Effector memory CD8-positive, alpha-beta T cell (primary cell): ENCODE measurements around the gene GDA.
"Not testable (repeated sequence)": the region's sequence is repeated elsewhere in the genome, so short reads cannot be mapped to it uniquely, and the experiment has no call there.

ENCODE experiments used
- ATAC-seq: fragments of 150-1000 bp; cut with Tn5 transposase; replicated peaks from 2 replicates; pipeline ENCODE4 v1.10.0; 2021; ENCODE audit warnings: mild to moderate bottlenecking, moderate library complexity
- DNase-seq, 3 experiments: peaks; one replicate each; pipeline ENCODE4 v3.0.0; 2021
- H3K27ac Mint-ChIP-seq, 2 donors: one replicate each; pipeline ENCODE4 v1.8.0; 2022; ENCODE audit warnings: mild to moderate bottlenecking in 2 of 2, mixed read lengths in 2 of 2, moderate library complexity in 2 of 2
- H3K27me3 Mint-ChIP-seq, 2 donors: one replicate each; pipeline ENCODE4 v1.8.0; 2022; ENCODE audit warnings: mixed read lengths in 2 of 2
- H3K36me3 Mint-ChIP-seq: one replicate; pipeline ENCODE4 v1.8.0; 2022; ENCODE audit warnings: mild to moderate bottlenecking, moderate library complexity, mixed read lengths; ENCODE audit not compliant: insufficient read depth
- H3K4me1 Mint-ChIP-seq, 2 donors: one replicate each; pipeline ENCODE4 v1.8.0; 2022; ENCODE audit warnings: low read depth in 2 of 2, mixed read lengths in 2 of 2
- H3K4me3 Mint-ChIP-seq, 2 donors: one replicate each; pipeline ENCODE4 v1.8.0; 2022; ENCODE audit warnings: mild to moderate bottlenecking in 2 of 2, mixed read lengths in 2 of 2, moderate library complexity in 2 of 2
- H3K9me3 Mint-ChIP-seq, 2 donors: one replicate each; pipeline ENCODE4 v1.8.0; 2022; ENCODE audit warnings: mixed read lengths in 2 of 2

The GDA gene

DNA sequence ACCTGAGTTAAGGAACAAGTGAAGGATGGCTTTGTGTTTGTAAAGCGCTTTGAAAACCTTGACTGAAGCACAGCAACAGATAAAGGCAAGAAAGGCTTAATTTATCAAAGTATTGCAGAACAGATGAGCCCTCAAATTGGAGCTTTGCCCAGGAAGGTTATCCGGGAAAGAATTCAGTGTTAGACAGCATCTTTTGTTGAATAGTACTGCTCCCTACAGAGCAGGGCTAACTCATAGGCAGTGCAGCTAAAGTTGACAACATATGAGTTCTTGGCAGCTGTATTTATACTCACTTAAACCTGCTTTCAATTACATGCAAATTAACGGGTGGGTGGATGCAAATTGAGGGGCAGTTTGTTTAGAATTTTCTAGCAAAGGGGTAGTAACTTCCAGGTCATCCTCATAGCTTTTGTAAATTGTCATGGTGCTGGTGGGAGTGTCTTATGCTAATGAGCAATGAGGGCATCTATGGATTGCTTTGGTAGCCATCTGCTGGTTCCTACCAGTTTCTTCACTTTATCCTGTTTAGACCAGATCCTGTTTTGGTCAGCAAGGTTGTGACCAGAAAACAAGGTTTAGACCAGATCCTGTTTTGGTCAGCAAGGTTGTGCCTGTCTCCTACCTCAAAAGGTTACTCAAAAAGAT, 105.8 kb downstream of the GDA start:
- Mint-ChIP-seq H3K27me3 (peaks cover 47 to 65% of the 10 kb centered on the region in 2 donors), H3K4me1 (no peaks in the 10 kb centered on the region), H3K9me3 (no peaks in the 10 kb centered on the region), H3K36me3 (no peaks in the 10 kb centered on the region), H3K4me3 (no peak overlapping the region), H3K27ac (no peak overlapping the region)
- DNase-seq (no peak), ATAC-seq (no peak)

DNA sequence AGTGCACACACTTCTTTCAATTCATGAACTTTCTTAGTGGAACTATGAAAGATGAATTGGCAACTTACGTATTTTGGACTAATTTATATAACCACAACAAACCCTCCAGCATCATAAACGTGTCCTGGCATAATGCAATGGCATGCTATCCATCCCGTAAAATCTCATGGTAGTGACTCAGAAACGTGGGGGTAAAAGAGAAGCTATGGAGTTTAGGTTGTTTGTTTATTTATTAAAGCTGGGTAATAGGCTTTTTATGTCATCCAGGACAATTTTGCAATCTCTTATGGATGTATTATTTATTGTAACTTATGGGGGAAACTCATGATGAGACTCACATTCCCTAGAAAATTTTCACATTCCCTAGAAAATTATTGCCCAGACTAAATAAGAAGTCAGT, 106.3 kb downstream of the GDA start:
- Mint-ChIP-seq H3K4me1 (no peaks in the 10 kb centered on the region), H3K27ac (no peak overlapping the region), H3K36me3 (no peaks in the 10 kb centered on the region), H3K9me3 (no peaks in the 10 kb centered on the region), H3K27me3 (peaks cover 43 to 65% of the 10 kb centered on the region in 2 donors), H3K4me3 (no peak overlapping the region)
- ATAC-seq (no peak), DNase-seq (no peak)

- H3K27ac Mint-ChIP-seq, result no peak overlapping the region
- DNase-seq (no peak), ATAC-seq (no peak)
- no peak overlapping the region for H3K4me3 Mint-ChIP-seq
- no peaks in the 10 kb centered on the region for H3K9me3 Mint-ChIP-seq
- H3K4me1 Mint-ChIP-seq, result no peaks in the 10 kb centered on the region
- peaks cover 46 to 64% of the 10 kb centered on the region in 2 donors for H3K27me3 Mint-ChIP-seq
- no peaks in the 10 kb centered on the region for H3K36me3 Mint-ChIP-seq
Measured at GRCh38 chr9:72256931-72257330, 107.7 kb downstream of the GDA start.

DNA sequence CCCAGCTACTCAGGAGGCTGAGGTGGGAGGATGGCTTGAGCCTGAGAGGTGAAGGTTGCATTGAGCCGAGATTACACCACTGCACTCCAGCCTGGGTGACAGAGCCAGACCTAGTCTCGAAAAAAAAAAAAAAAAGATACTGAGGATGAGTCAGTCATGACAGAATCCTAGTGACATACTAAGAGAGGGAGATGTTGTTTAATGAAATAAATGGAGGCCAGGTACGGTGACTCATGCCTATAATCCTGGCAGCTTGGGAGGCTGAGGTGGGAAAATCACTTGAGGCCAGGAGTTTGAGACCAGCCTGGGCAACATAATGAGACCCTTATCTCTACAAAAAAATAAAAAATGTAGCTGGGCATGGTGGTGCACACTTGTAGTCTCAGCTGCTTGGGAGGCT, 108.6 kb downstream of the GDA start:
- Mint-ChIP-seq H3K36me3 (no peaks in the 10 kb centered on the region), H3K4me1 (no peaks in the 10 kb centered on the region), H3K4me3 (no peak overlapping the region), H3K27ac (no peak overlapping the region), H3K9me3 (no peaks in the 10 kb centered on the region), H3K27me3 (peaks cover 52 to 72% of the 10 kb centered on the region in 2 donors)
- DNase-seq (no peak), ATAC-seq (no peak)

DNA sequence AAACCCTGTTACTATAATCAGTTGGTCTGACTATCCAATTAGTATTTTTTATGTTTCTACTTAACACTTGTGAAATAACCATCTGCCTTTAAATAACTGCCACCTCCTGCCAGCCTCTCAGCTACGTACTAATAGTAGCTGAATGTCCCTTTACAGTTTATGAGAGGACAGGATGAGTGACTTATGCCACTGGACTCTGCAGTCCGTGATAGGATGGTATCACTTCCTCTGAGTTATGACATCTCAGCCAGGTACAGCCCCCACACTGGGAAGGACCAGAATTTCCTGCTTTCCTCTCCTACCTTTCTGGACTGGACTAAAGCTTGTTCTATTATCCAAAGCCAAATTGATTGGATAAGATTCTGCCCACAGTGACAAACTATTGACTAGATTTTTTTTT, 112.8 kb downstream of the GDA start:
- H3K27me3 Mint-ChIP-seq, result peaks cover 42 to 59% of the 10 kb centered on the region in 2 donors
- DNase-seq (no peak), ATAC-seq (no peak)
- H3K9me3 Mint-ChIP-seq, result no peaks in the 10 kb centered on the region
- H3K4me3 Mint-ChIP-seq, result no peak overlapping the region
- H3K4me1 Mint-ChIP-seq, result no peaks in the 10 kb centered on the region
- no peak overlapping the region for H3K27ac Mint-ChIP-seq
- H3K36me3 Mint-ChIP-seq, result no peaks in the 10 kb centered on the region

DNA sequence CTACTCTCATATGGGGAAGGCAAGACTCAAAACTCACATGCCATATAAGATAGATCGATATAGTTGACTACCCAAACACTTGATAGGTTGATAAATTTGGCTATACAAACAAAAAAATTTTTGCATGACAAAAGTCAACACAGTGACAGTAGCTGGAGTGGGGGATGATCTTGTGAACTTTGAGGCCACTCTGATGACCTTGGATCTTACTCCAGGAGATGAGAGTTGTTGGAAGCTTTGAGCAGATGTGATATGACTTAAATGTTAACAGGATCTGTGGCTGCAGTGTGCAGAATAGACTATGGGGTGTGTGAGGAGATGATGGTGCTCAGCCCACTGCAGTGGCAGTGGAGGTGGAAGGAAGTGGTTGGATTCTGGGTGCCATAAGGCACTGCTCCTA, 114.3 kb downstream of the GDA start:
- no peaks in the 10 kb centered on the region for H3K36me3 Mint-ChIP-seq

DNA sequence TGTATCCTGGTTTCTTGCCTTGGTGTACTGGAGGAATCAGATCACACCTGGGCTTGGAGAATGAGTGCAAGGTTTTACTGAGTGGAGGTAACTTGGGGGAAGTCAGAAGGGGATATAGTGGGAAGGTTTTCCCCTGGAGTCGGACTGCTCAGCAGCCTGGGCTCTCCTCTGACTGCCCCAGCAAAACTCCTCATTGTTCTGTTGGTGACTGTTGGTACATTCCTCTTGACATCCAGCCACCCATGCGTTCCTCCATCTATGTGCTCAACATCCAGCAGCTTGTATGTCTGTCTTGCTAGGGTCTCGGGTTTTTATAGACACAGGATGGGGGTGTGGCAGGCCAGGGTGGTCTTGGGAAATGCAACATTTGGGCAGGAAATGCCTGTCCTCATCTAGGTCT, 119.7 kb downstream of the GDA start:
- Mint-ChIP-seq H3K36me3 (peaks cover 3% of the 10 kb centered on the region), H3K27ac (no peak overlapping the region), H3K27me3 (peaks cover 29 to 32% of the 10 kb centered on the region in 2 donors), H3K4me3 (no peak overlapping the region), H3K4me1 (no peaks in the 10 kb centered on the region), H3K9me3 (no peaks in the 10 kb centered on the region)
- DNase-seq (no peak), ATAC-seq (no peak)

More for the DNA sequence above, 114.3 kb downstream of the GDA start:
- Mint-ChIP-seq H3K27me3 (peaks cover 33 to 54% of the 10 kb centered on the region in 2 donors), H3K9me3 (no peaks in the 10 kb centered on the region), H3K4me3 (no peak overlapping the region), H3K27ac (no peak overlapping the region), H3K4me1 (no peaks in the 10 kb centered on the region)
- ATAC-seq (no peak), DNase-seq (no peak)

DNA sequence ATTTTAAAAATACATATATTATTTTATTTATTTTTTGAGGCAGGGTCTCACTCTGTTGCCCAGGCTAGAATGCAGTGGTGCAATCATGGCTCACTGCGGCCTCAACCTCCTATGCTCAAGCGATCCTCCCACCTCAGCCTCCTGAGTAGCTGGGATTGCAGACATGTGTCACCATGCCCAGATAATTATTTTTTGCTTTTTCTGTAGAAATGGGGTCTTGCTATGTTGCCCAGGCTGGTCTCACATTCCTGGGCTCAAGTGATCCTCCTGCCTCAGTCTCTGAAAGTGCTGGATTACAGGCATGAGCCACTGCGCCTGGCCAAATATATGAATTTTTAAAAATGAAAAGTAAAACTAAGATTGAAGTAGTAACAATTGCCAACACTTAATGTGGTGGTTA, 121.1 kb downstream of the GDA start:
- not testable (repeated sequence) for DNase-seq, H3K4me3 Mint-ChIP-seq, ATAC-seq, H3K27ac Mint-ChIP-seq, H3K9me3 Mint-ChIP-seq, H3K36me3 Mint-ChIP-seq, H3K4me1 Mint-ChIP-seq
- H3K27me3 Mint-ChIP-seq, result peaks cover 29 to 38% of the 10 kb centered on the region in 2 donors

- Mint-ChIP-seq H3K27me3 (peaks cover 20 to 31% of the 10 kb centered on the region in 2 donors), H3K4me3 (no peak overlapping the region), H3K4me1 (no peaks in the 10 kb centered on the region), H3K9me3 (no peaks in the 10 kb centered on the region), H3K36me3 (peaks cover 3% of the 10 kb centered on the region), H3K27ac (no peak overlapping the region)
- DNase-seq, result peak; percentile 21 to 32 (median 26)
- ATAC-seq, result peak; percentile 59
Measured at GRCh38 chr9:72271613-72272478, 122.6 kb downstream of the GDA start.

- DNase-seq (no peak), ATAC-seq (no peak)
- no peak overlapping the region for H3K27ac Mint-ChIP-seq
- H3K4me1 Mint-ChIP-seq, result no peaks in the 10 kb centered on the region
- H3K9me3 Mint-ChIP-seq, result no peaks in the 10 kb centered on the region
- H3K27me3 Mint-ChIP-seq, result peaks cover under 1 to 16% of the 10 kb centered on the region in 2 donors
- peaks cover 3% of the 10 kb centered on the region for H3K36me3 Mint-ChIP-seq
- no peak overlapping the region for H3K4me3 Mint-ChIP-seq
Measured at GRCh38 chr9:72274441-72274840, 125.2 kb downstream of the GDA start.

DNA sequence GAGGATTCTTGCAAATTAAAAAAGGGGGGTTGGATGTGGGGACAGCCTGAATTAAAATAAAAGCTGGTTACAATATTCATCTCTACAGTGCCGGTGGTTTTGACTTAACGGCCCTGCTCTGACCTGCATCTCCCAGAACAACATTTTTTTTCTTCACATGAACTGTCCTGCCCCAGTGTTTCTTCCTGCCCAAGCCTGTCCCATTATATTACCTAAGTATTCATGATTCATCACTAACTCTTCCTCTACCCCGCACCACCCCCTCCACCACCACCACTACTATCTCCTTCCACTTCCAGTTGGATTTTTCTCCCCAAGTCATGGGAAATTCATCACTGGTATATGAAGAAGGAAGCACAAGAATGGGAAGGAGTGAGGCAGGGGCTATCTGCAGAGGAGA, 125.7 kb downstream of the GDA start:
- DNase-seq, result no peak
- H3K4me3 Mint-ChIP-seq, result no peak overlapping the region
- H3K36me3 Mint-ChIP-seq, result peaks cover under 1% of the 10 kb centered on the region
- ATAC-seq, result no peak
- no peak overlapping the region for H3K27ac Mint-ChIP-seq
- no peaks in the 10 kb centered on the region for H3K4me1 Mint-ChIP-seq
- H3K27me3 Mint-ChIP-seq, result peaks cover 0 to 16% of the 10 kb centered on the region in 2 donors
- no peaks in the 10 kb centered on the region for H3K9me3 Mint-ChIP-seq

DNA sequence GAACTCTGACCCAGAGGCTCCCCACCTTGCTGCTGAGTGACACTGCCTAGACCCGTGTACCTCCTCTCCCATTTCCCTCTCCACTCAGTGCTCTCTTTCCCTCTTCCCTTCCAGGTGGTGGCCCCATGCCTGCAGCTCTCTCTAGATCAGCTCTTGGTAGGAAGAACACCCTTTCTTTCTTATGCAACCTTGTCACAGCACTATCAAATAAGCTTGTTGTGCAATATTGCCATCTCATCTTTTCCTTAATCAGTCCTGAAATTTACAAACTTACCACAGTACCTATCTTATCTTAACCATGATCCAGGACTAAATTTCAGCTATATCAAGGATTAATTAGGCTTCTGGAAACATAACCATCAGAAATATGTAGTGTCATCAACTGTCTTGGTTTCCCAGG, 127.2 kb downstream of the GDA start:
- no peak for DNase-seq
- H3K9me3 Mint-ChIP-seq, result no peaks in the 10 kb centered on the region
- H3K36me3 Mint-ChIP-seq, result no peaks in the 10 kb centered on the region
- H3K4me1 Mint-ChIP-seq, result no peaks in the 10 kb centered on the region
- no peak for ATAC-seq
- no peak overlapping the region for H3K27ac Mint-ChIP-seq
- no peak overlapping the region for H3K4me3 Mint-ChIP-seq
- peaks cover 0 to 16% of the 10 kb centered on the region in 2 donors for H3K27me3 Mint-ChIP-seq

- Mint-ChIP-seq H3K27ac (no peak overlapping the region), H3K4me1 (no peaks in the 10 kb centered on the region), H3K27me3 (peaks cover 0 to 6% of the 10 kb centered on the region in 2 donors)
Measured at GRCh38 chr9:72278959-72279358, 129.7 kb downstream of the GDA start.

DNA sequence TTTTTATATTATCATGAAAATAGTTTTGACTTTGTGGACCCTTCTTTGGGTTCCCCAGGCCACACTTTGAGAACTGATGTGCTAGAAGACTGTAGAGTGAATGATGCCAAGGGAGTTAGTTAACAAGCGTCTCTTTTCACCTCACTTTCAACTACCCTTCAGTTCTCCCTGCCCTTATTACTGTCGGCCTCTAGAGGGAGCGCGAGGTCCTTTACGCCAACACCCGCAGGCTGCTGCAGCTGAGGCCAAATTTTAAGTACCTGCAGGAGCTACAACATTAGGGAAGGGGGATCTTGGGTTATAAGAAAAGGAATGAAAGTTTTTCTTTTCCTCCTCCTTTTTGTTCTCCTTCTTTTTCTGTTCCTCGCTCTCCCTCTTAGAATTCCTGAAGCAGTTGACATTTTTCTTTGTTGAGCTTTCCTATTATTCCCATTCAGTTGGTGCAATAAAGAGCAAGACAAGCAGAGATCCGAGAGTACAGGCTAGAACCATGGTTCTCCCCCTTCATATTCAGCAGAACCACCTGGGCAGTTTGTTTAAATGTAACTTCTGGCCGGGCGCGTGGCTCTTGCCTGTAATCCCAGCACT, 131.8 kb downstream of the GDA start:
- Mint-ChIP-seq H3K4me1 (no peaks in the 10 kb centered on the region), H3K4me3 (no peak overlapping the region), H3K27ac (no peak overlapping the region), H3K27me3 (no peaks in the 10 kb centered on the region), H3K36me3 (no peaks in the 10 kb centered on the region), H3K9me3 (no peaks in the 10 kb centered on the region)
- peak; percentile 88 for ATAC-seq
- peak; percentile 52 to 58 (median 57) for DNase-seq

More at GRCh38 chr9:72278959-72279358, 129.7 kb downstream of the GDA start:
- Mint-ChIP-seq H3K36me3 (no peaks in the 10 kb centered on the region), H3K9me3 (no peaks in the 10 kb centered on the region), H3K4me3 (no peak overlapping the region)
- ATAC-seq (no peak), DNase-seq (no peak)
